Glutamatergic neuron (in vitro differentiated cells): ENCODE measurements around the gene ZC3H12A. TPM values are rescaled to one million over a fixed set of nuclear protein-coding genes. Genes with fewer than 3 reads are reported as not detected.

Source experiments
- DNase-seq: peaks from one replicate; pipeline ENCODE4 v3.0.0; 2022
- H3K27ac Mint-ChIP-seq: one replicate; pipeline ENCODE4 v1.8.0; 2020; ENCODE audit warnings: mild to moderate bottlenecking, mixed read lengths, inconsistent platforms; ENCODE audit not compliant: unreplicated experiment
- H3K27me3 Mint-ChIP-seq: one replicate; pipeline ENCODE4 v1.8.0; 2020; ENCODE audit warnings: mild to moderate bottlenecking, moderate library complexity, mixed read lengths, inconsistent platforms; ENCODE audit not compliant: unreplicated experiment
- H3K36me3 Mint-ChIP-seq: one replicate; pipeline ENCODE4 v1.8.0; 2020; ENCODE audit warnings: mild to moderate bottlenecking, mixed read lengths, inconsistent platforms; ENCODE audit not compliant: unreplicated experiment
- H3K4me1 Mint-ChIP-seq: one replicate; pipeline ENCODE4 v1.8.0; 2020; ENCODE audit warnings: mild to moderate bottlenecking, low read depth, mixed read lengths, inconsistent platforms; ENCODE audit not compliant: unreplicated experiment
- H3K4me3 Mint-ChIP-seq: one replicate; pipeline ENCODE4 v1.8.0; 2020; ENCODE audit warnings: mild to moderate bottlenecking, mixed read lengths, inconsistent platforms; ENCODE audit not compliant: unreplicated experiment
- H3K9me3 Mint-ChIP-seq: one replicate; pipeline ENCODE4 v1.8.0; 2020; ENCODE audit warnings: mild to moderate bottlenecking, moderate library complexity, mixed read lengths, inconsistent platforms; ENCODE audit not compliant: unreplicated experiment
- CTCF ChIP-seq: fragments of 200-600 bp; sonication (generic); IDR thresholded peaks from one replicate; pipeline ENCODE4 v1.5.0; 2021; ENCODE audit not compliant: partially characterized antibody, unreplicated experiment
- total RNA-seq: library from RNA; stranded (reverse); fragmentation: NEBNext Ultra II Directional; extraction: Animal tissue kit (Norgen Biotek cat#: 25700); gene quantifications from one replicate; pipeline ENCODE4 v1.2.1, GENCODE V29; 2021; ENCODE audit not compliant: unreplicated experiment

Gene ZC3H12A
- total RNA-seq, 1 donor from 2014 or later, result 1.3 TPM

GRCh38 chr1:37480125-37480466 is 5.7 kb downstream of the ZC3H12A start:
- Mint-ChIP-seq H3K4me1 (peaks cover 11% of the 10 kb centered on the region), H3K27me3 (no peaks in the 10 kb centered on the region), H3K4me3 (no peak overlapping the region), H3K36me3 (no peaks in the 10 kb centered on the region), H3K9me3 (no peaks in the 10 kb centered on the region), H3K27ac (no peak overlapping the region)
- TF ChIP-seq CTCF, result no peak
- no peak for DNase-seq

GRCh38 chr1:37480581-37481288 is 6.4 kb downstream of the ZC3H12A start:
- H3K9me3 Mint-ChIP-seq, result no peaks in the 10 kb centered on the region
- no peaks in the 10 kb centered on the region for H3K36me3 Mint-ChIP-seq
- no peaks in the 10 kb centered on the region for H3K27me3 Mint-ChIP-seq

GRCh38 chr1:37481289-37482003 is 7.1 kb downstream of the ZC3H12A start:
- Mint-ChIP-seq H3K4me3 (no peak overlapping the region), H3K4me1 (peaks cover 10% of the 10 kb centered on the region), H3K27me3 (no peaks in the 10 kb centered on the region), H3K27ac (no peak overlapping the region), H3K9me3 (no peaks in the 10 kb centered on the region), H3K36me3 (no peaks in the 10 kb centered on the region)
- DNase-seq, result no peak
- no peak for TF ChIP-seq CTCF

More at GRCh38 chr1:37480581-37481288, 6.4 kb downstream of the ZC3H12A start:
- Mint-ChIP-seq H3K4me3 (no peak overlapping the region), H3K27ac (no peak overlapping the region), H3K4me1 (peaks cover 10% of the 10 kb centered on the region)
- no peak for DNase-seq
- no peak for TF ChIP-seq CTCF

GRCh38 chr1:37482004-37482785 is 7.8 kb downstream of the ZC3H12A start:
- Mint-ChIP-seq H3K4me1 (peaks cover 5% of the 10 kb centered on the region), H3K27ac (no peak overlapping the region), H3K9me3 (no peaks in the 10 kb centered on the region), H3K4me3 (no peak overlapping the region), H3K36me3 (no peaks in the 10 kb centered on the region), H3K27me3 (no peaks in the 10 kb centered on the region)
- TF ChIP-seq CTCF, result no peak
- DNase-seq, result no peak
